ENCODE results near the gene USP10. TPM values are rescaled to one million over a fixed set of nuclear protein-coding genes. Genes with fewer than 3 reads are reported as not detected.

Gene USP10
- total RNA-seq, 2 experiments from 2014 or later: 93.9 to 95.2 TPM

DNA sequence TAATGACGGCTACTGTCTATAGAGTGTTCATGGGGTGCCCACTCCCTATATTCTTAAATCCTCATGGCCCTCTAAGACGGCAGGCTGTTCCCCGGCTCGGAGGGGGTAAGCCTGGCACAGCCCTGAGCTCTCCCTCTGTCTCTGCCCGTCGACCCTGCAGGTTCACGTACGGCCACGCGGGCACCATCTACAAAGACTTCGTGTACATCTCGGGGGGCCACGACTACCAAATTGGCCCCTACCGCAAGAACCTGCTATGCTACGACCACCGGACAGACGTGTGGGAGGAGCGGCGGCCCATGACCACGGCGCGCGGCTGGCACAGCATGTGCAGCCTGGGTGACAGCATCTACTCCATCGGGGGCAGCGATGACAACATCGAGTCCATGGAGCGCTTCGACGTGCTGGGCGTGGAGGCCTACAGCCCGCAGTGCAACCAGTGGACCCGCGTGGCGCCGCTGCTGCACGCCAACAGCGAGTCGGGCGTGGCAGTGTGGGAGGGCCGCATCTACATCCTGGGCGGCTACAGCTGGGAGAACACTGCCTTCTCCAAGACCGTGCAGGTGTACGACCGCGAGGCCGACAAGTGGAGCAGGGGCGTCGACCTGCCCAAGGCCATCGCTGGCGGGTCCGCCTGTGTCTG lies 38.3 kb upstream of the USP10 start:
- Mint-ChIP-seq H3K36me3 (ENCODE audit: low read depth) (peaks cover 22% of the 10 kb centered on the region), H3K27me3 (ENCODE audit: low read depth) (no peaks in the 10 kb centered on the region), H3K4me3 (no peak overlapping the region), H3K4me1 (ENCODE audit: low read depth) (peaks cover 28% of the 10 kb centered on the region), H3K9me3 (no peaks in the 10 kb centered on the region), H3K27ac (no peak overlapping the region)
- CTCF ChIA-PET: interaction anchor here (1.2 to 3.0 kb wide), 3 partner anchors 11 to 77 kb away, joined by 3 to 24 read pairs (median 13); no protein-coding TSS in a partner anchor
- no peak for DNase-seq
- intact Hi-C loops (cut with micrococcal nuclease): no loop called here

DNA sequence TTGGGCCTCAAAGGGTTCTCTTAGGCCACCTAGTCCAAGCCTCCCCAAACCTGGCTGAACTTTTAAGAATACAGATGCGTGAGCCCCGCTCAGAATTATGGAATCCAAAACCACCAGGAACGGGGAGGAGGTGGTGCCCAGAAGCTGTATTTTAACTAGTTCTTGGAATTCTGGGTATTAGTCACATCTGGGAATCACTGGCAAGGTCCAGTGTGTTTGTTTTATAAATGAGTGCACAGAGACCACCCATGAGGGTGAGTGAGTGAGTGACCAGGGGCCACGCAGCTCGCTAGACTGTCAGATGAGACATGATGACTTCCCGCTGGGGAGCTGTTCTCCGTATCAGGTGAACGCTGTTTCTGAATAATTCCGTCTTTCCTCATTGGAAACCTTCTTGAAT lies 37.3 kb upstream of the USP10 start:
- H3K4me3 Mint-ChIP-seq: no peak overlapping the region
- CTCF ChIA-PET: interaction anchor here (0.5 to 3.0 kb wide), 6 partner anchors 10 to 366 kb away, joined by 3 to 24 read pairs (median 6); no protein-coding TSS in a partner anchor
- no peaks in the 10 kb centered on the region for H3K9me3 Mint-ChIP-seq
- H3K4me1 Mint-ChIP-seq (ENCODE audit: low read depth): peaks cover 26% of the 10 kb centered on the region
- no peak overlapping the region for H3K27ac Mint-ChIP-seq
- intact Hi-C loops (cut with micrococcal nuclease): no loop called here
- H3K36me3 Mint-ChIP-seq (ENCODE audit: low read depth): peaks cover 19% of the 10 kb centered on the region
- H3K27me3 Mint-ChIP-seq (ENCODE audit: low read depth): no peaks in the 10 kb centered on the region
- no peak for DNase-seq

DNA sequence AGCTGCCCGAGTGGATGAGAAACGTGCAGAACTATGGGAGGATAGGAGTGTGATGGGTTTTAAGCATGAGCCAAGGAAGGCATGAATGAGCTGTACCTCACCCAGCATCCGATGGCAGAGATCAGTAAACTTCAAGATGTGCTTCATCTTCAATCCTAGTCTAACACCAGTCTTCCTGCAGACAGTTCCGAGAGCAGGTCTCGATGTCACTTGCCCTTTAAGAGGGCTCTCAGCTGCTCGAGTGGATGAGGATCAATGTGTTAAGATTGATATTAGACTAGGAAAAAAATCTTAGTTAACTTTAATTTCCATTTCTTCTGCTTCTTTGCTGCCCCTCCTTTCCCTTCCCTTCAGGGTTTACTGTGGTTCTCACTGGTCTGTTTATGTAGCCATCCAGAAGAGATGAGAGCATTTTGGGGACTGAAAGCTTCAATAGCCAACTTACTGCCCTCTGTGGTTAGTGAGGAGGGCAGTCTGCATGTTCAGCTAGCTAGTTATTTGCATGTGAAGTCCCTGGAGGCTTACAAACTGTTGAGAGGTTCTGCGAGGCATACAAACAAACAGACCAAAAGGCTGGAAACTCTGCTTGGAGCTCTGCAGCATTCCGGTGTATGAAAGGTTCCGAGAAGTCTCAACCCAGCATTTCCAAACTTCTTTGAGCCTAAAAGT lies 36.2 kb upstream of the USP10 start:
- peaks cover 16% of the 10 kb centered on the region for H3K36me3 Mint-ChIP-seq (ENCODE audit: low read depth)
- no peak overlapping the region for H3K4me3 Mint-ChIP-seq
- CTCF ChIA-PET: interaction anchor here (1.6 to 3.0 kb wide), 4 partner anchors 9 to 75 kb away, joined by 5 to 24 read pairs (median 10); no protein-coding TSS in a partner anchor
- H3K9me3 Mint-ChIP-seq: no peaks in the 10 kb centered on the region
- peaks cover 17% of the 10 kb centered on the region for H3K4me1 Mint-ChIP-seq (ENCODE audit: low read depth)
- no peak overlapping the region for H3K27ac Mint-ChIP-seq
- no peak for DNase-seq
- intact Hi-C loops (cut with micrococcal nuclease): no loop called here
- H3K27me3 Mint-ChIP-seq (ENCODE audit: low read depth): no peaks in the 10 kb centered on the region

DNA sequence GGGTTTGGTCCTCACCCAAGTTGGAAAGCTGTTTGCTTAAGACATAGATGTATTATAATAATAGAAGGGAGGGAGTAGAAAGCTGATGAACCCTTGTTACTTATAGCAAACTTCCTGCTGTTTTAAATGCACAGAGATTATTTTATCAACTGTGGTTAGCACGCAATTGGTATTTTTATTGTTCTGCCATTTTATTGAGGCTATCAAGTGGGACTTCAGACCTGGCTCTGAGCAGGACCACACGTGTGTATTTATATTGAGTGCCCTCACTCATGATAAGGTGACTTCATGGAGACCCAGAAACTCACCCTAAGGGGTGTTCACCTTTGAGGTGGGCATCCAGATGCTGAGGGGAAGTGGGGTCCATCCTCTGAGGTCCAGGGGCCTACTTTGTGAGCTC lies 34.4 kb upstream of the USP10 start:
- CTCF ChIA-PET: interaction anchor here (2.4 kb wide), 1 partner anchor 61 kb away, joined by 7 read pairs; no protein-coding TSS in a partner anchor
- intact Hi-C loops (cut with micrococcal nuclease): no loop called here
- H3K9me3 Mint-ChIP-seq: no peaks in the 10 kb centered on the region
- peaks cover 14% of the 10 kb centered on the region for H3K36me3 Mint-ChIP-seq (ENCODE audit: low read depth)
- DNase-seq: no peak
- H3K4me1 Mint-ChIP-seq (ENCODE audit: low read depth): peaks cover 8% of the 10 kb centered on the region
- H3K27ac Mint-ChIP-seq: no peak overlapping the region
- no peak overlapping the region for H3K4me3 Mint-ChIP-seq
- H3K27me3 Mint-ChIP-seq (ENCODE audit: low read depth): no peaks in the 10 kb centered on the region

DNA sequence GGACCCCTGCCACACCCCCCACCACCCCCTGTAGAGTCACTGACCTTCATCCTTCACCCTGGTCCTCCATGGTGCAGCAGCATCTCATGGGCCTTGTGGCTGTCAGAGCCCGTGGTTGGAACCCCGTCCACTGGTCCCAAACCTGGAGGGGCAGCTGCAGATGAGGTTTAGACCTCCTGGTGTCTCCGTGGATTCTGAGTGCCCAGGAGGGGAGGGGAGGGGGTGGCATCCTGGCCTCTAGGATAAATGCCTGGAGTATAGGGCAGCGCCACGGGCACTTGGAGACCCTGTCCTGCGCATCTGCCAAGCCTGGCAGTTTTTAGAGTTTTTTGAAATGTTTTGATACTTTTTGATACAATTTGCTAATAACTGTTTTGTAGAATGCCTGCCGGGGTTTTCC lies 34.0 kb upstream of the USP10 start:
- DNase-seq: no peak
- no peaks in the 10 kb centered on the region for H3K9me3 Mint-ChIP-seq
- intact Hi-C loops (cut with micrococcal nuclease): no loop called here
- peaks cover 14% of the 10 kb centered on the region for H3K36me3 Mint-ChIP-seq (ENCODE audit: low read depth)
- no peaks in the 10 kb centered on the region for H3K27me3 Mint-ChIP-seq (ENCODE audit: low read depth)
- H3K4me3 Mint-ChIP-seq: no peak overlapping the region
- CTCF ChIA-PET: interaction anchor here (2.4 kb wide), 1 partner anchor 60 kb away, joined by 7 read pairs; no protein-coding TSS in a partner anchor
- peaks cover 6% of the 10 kb centered on the region for H3K4me1 Mint-ChIP-seq (ENCODE audit: low read depth)
- no peak overlapping the region for H3K27ac Mint-ChIP-seq

DNA sequence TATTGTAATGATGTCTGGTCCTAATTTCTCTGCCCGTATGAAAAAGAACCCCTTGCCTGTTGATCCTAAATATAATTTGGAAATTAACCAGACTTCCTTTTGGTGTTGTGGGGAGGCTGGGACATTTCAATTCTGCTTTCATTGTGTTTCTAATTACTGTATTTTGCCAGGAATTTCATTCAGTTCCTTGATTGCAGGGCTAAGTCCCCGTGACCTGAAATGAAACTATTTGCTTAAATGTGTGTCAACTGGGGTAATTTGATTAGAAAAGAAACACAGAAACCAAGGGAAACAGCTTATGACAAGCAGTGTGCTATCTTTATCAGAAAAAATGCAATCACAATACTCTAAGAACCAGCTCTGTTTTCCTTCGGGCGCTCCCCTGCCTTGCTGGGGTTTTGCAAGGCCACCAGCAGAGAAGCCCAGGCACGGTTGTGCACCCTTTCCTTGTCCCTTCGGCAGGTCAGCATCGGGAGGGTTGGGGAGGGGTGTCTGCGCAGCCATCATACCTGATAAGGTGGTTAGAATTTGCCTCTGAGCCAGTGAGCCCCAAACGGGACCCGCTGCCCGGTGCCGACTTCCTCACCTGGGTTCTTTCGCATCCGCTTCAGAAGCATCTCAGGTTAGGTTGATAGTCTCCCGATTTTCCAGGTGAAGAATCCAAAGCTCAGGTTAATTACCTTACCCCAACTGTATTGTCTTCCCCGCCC lies 32.0 kb upstream of the USP10 start:
- H3K27ac Mint-ChIP-seq: no peak overlapping the region
- intact Hi-C loops (cut with micrococcal nuclease): no loop called here
- peaks cover 6% of the 10 kb centered on the region for H3K36me3 Mint-ChIP-seq (ENCODE audit: low read depth)
- CTCF ChIA-PET: interaction anchor here (1.3 to 2.0 kb wide), 2 partner anchors 45 to 71 kb away, joined by 4 to 6 read pairs; no protein-coding TSS in a partner anchor
- H3K9me3 Mint-ChIP-seq: no peaks in the 10 kb centered on the region
- no peak overlapping the region for H3K4me3 Mint-ChIP-seq
- DNase-seq: no peak
- peaks cover 10% of the 10 kb centered on the region for H3K4me1 Mint-ChIP-seq (ENCODE audit: low read depth)
- H3K27me3 Mint-ChIP-seq (ENCODE audit: low read depth): no peaks in the 10 kb centered on the region

DNA sequence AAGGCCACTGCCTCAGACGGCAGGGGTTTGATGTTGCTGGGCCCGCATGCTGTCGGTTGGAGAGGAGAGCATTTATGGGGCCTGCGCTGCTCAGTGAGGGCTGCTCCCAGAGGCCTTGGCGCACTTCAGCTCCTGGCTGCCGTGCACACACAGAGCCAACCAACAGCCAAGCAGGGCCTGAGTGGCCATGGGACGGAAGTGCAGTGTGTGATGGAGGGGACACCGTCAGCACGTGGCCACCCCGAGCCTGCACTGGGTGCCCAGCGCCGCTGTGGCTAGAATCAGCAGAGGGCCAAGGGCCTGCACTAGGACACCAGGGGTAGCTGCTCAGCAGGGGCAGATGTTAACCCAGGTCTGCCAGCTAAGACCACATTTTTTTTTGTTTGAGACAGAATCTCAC lies 29.7 kb upstream of the USP10 start:
- no peak for DNase-seq
- H3K36me3 Mint-ChIP-seq (ENCODE audit: low read depth): peaks cover 3% of the 10 kb centered on the region
- H3K4me1 Mint-ChIP-seq (ENCODE audit: low read depth): peaks cover 8% of the 10 kb centered on the region
- no peaks in the 10 kb centered on the region for H3K27me3 Mint-ChIP-seq (ENCODE audit: low read depth)
- CTCF ChIA-PET: interaction anchor here (0.7 to 4.9 kb wide), 8 partner anchors 18 to 69 kb away, joined by 3 to 39 read pairs (median 6); no protein-coding TSS in a partner anchor
- intact Hi-C loops (cut with micrococcal nuclease): loop anchor here (10.0 kb wide), 1 partner anchor 285 kb away; no protein-coding TSS in a partner anchor
- no peak overlapping the region for H3K27ac Mint-ChIP-seq
- no peak overlapping the region for H3K4me3 Mint-ChIP-seq
- no peaks in the 10 kb centered on the region for H3K9me3 Mint-ChIP-seq

DNA sequence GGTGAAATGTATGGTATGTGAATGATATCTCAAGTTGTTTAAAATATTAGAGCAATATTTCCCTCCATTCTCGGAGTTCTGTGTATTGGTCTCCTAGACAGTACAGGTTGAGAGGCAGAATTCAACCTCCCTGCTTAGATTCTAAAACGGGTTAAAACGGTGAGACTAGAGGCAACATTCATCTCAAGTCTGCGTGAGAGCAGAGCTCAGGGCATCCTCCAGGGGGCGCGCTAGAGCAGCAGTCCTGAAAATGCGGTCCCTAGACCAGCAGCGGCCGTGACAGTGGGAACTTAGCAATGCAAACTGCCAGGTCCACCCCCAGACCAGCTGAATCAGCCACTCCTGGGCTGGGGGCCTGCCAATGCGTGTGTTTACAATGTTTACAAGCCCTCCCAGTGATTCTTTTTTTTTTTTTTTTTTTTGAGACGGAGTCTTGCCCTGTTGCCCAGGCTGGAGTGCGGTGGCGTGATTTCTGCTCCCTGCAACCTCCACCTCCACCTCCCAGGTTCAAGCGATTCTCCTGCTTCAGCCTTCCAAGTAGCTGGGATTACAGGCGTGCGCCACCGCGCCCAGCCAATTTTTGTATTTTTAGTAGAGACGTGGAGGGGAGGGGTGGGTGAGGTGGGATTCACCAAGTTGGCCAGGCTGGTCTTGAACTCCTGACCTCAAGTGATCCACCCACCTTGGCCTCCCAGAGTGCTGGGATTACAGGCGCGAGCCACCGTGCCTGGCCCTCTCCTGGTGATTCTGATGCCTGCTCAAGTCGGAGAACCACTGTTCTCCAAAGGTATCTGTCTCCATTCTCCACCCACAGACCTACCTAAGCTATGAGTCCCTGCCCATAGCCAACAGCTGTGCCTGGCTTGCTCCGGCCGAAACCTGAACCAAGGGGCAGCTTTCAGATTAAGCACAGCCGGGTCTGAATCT lies 27.3 kb upstream of the USP10 start:
- peaks cover 3% of the 10 kb centered on the region for H3K36me3 Mint-ChIP-seq (ENCODE audit: low read depth)
- H3K4me3 Mint-ChIP-seq: no peak overlapping the region
- intact Hi-C loops (cut with micrococcal nuclease): loop anchor here (1.0 to 10.0 kb wide), 5 partner anchors 28 to 298 kb away; no protein-coding TSS in a partner anchor
- no peaks in the 10 kb centered on the region for H3K27me3 Mint-ChIP-seq (ENCODE audit: low read depth)
- H3K27ac Mint-ChIP-seq: no peak overlapping the region
- DNase-seq: peak; percentile 90
- H3K9me3 Mint-ChIP-seq: no peaks in the 10 kb centered on the region
- CTCF ChIA-PET: interaction anchor here (0.5 to 4.9 kb wide), 37 partner anchors 9 to 183 kb away, joined by 3 to 47 read pairs (median 5); no protein-coding TSS in a partner anchor
- H3K4me1 Mint-ChIP-seq (ENCODE audit: low read depth): peaks cover 7% of the 10 kb centered on the region

DNA sequence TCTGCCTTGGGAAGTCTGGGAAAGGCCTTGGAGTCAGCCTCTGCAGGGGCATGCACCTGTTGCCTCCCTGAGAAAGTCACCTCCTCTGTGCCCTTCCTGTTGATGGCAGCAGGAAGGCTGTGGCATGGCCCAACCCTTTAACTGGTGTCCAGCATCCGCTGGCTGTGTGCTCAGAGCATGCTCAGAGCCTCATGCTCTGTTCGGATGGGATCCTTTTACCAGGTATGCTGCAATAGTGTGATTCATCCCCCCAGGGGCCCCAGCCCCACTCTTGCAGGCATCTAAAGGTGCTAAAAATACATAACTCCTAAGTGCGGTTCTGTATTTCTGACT lies 26.6 kb upstream of the USP10 start:
- Mint-ChIP-seq H3K36me3 (ENCODE audit: low read depth) (peaks cover 3% of the 10 kb centered on the region), H3K4me3 (no peak overlapping the region), H3K27ac (no peak overlapping the region), H3K27me3 (ENCODE audit: low read depth) (no peaks in the 10 kb centered on the region), H3K4me1 (ENCODE audit: low read depth) (peaks cover 7% of the 10 kb centered on the region), H3K9me3 (no peaks in the 10 kb centered on the region)
- CTCF ChIA-PET: interaction anchor here (0.6 to 4.9 kb wide), 20 partner anchors 9 to 158 kb away, joined by 3 to 47 read pairs (median 6); no protein-coding TSS in a partner anchor
- no peak for DNase-seq
- intact Hi-C loops (cut with micrococcal nuclease): loop anchor here (2.0 to 10.0 kb wide), 3 partner anchors 28 to 298 kb away; no protein-coding TSS in a partner anchor

DNA sequence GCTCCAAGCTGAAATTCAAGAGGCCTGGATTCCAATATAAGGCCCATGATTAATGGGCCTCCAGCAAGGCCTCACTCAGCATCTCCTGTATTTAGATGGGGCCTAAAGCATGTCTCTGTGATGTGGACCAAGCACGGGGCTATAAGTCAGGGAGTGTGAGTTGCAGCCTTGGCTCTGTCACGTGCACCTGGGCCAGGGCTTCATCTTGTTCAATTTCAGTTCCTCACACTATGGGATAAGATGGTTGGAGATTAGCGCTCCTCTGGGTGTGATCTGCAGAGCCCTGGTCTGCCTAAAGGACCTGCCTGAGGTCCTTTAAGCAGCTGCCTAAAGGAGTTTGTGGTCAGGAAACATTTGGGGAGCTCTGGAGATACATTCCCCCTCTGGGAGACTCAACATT lies 26.2 kb upstream of the USP10 start:
- H3K9me3 Mint-ChIP-seq: no peaks in the 10 kb centered on the region
- H3K4me1 Mint-ChIP-seq (ENCODE audit: low read depth): peaks cover 7% of the 10 kb centered on the region
- no peaks in the 10 kb centered on the region for H3K27me3 Mint-ChIP-seq (ENCODE audit: low read depth)
- H3K4me3 Mint-ChIP-seq: no peak overlapping the region
- no peak for DNase-seq
- H3K27ac Mint-ChIP-seq: no peak overlapping the region
- CTCF ChIA-PET: interaction anchor here (0.6 to 4.9 kb wide), 15 partner anchors 8 to 298 kb away, joined by 3 to 47 read pairs (median 8); no protein-coding TSS in a partner anchor
- H3K36me3 Mint-ChIP-seq (ENCODE audit: low read depth): peaks cover 3% of the 10 kb centered on the region
- intact Hi-C loops (cut with micrococcal nuclease): loop anchor here (2.0 to 10.0 kb wide), 3 partner anchors 27 to 297 kb away; no protein-coding TSS in a partner anchor

DNA sequence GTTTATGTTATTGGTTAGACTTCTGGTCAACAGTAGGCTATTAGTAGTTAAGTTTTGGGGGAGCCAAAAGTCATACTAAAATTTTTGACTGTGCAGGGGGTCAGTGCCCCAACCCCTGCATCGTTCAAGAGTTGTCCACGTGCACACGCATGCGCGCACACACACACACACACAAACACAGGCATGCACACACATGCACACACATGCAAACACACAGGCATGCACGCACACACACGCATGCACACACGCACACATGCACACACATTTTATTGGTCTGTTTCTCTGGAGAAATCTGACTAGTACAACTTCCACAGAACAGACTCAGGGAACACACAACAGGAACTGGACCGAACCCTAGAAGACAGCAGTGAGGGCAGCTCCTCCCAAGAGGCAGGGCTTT lies 24.4 kb upstream of the USP10 start:
- H3K4me3 Mint-ChIP-seq: no peak overlapping the region
- intact Hi-C loops (cut with micrococcal nuclease): loop anchor here (10.0 kb wide), 1 partner anchor 279 kb away; no protein-coding TSS in a partner anchor
- DNase-seq: no peak
- no peak overlapping the region for H3K27ac Mint-ChIP-seq
- CTCF ChIA-PET: no interaction called here
- peaks cover 7% of the 10 kb centered on the region for H3K4me1 Mint-ChIP-seq (ENCODE audit: low read depth)
- no peaks in the 10 kb centered on the region for H3K27me3 Mint-ChIP-seq (ENCODE audit: low read depth)
- H3K36me3 Mint-ChIP-seq (ENCODE audit: low read depth): no peaks in the 10 kb centered on the region
- no peaks in the 10 kb centered on the region for H3K9me3 Mint-ChIP-seq
